ENCODE results near the gene ZBED5.

DNA sequence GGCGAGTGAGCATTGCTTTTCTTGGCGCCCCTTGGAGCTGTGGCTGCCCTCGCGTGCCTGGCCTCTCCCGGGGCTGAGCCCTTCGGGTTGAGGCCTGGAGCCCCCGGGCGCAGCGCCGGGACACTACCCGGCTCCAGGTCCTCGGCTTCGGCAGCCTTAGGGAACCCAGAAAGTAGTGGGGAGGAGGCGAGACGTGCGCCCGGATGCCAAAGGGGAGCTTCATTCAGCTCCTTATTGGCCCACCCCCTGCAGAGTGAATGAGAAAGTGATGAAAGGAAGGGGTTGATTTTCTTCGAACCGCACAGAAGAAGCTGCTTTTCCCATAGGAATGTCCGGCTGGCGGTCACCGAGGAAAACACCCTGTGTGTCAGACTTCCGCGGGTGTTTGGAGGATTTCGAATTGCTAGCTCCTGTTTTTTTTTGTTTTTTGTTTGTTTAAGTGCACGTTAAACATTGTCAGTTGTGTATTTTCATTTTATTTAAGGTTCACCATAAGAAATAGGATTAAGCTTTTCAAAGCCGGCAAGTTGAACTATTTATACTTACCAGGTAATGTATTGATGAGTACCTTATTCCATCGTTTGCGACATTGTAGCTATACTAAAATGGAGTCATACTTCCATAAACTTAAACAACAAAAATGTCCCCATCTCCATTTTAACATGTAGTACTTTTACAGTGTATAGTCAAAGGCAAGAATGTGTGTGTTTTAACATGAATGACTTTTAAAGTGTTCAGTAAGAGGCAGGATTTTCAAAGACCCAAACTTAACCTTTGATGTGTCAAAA, 48.3 kb downstream of the ZBED5 start:
- TF ChIP-seq POLR2AphosphoS5 (IDR thresholded peaks at IDR 0.05; ENCODE audit: borderline replicate concordance, low read depth, low read length), result no peak
- no peak for TF ChIP-seq EZH2 (IDR thresholded peaks at IDR 0.05)
- TF ChIP-seq FOXP2 (optimal IDR thresholded peaks at IDR 0.05; ENCODE audit: control extremely low read depth, extremely low read length, insufficient read depth), result no peak

Data from SK-N-MC (cell line).